ENCODE data around the gene FBXL14.

FBXL14 gene

GRCh38 chr12:1595690-1596347, 1.4 kb upstream of the FBXL14 start:
- H3K9ac ChIP-seq, result no peak overlapping the region
- peak overlapping the region; percentile 90 for H2AFZ ChIP-seq
- peaks cover 30% of the 10 kb centered on the region for H3K79me2 ChIP-seq
- no peaks in the 10 kb centered on the region for H3K36me3 ChIP-seq (ENCODE audit: control insufficient read depth, insufficient read depth, low read length)
- H3K9me3 ChIP-seq (ENCODE audit: control insufficient read depth, low read length), result no peaks in the 10 kb centered on the region
- H3K4me3 ChIP-seq (ENCODE audit: low read depth, low read length), result peak overlapping the region; percentile 76
- H3K4me2 ChIP-seq (ENCODE audit: low read length), result no peak overlapping the region
- H3K27ac ChIP-seq, result peak overlapping the region; percentile 94
- H3K27me3 ChIP-seq (ENCODE audit: control insufficient read depth, insufficient read depth, low read length), result no peaks in the 10 kb centered on the region
- no peak for TF ChIP-seq CTCF (IDR thresholded peaks at IDR 0.05)
- peaks cover 16% of the 10 kb centered on the region for H3K4me1 ChIP-seq

- H3K4me3 ChIP-seq (ENCODE audit: low read depth, low read length), result peak overlapping the region; percentile 76
- peak overlapping the region; percentile 94 for H3K27ac ChIP-seq
- no peaks in the 10 kb centered on the region for H3K36me3 ChIP-seq (ENCODE audit: control insufficient read depth, insufficient read depth, low read length)
- no peak for TF ChIP-seq CTCF (IDR thresholded peaks at IDR 0.05)
- H3K9ac ChIP-seq, result peak overlapping the region; percentile 38
- H3K27me3 ChIP-seq (ENCODE audit: control insufficient read depth, insufficient read depth, low read length), result no peaks in the 10 kb centered on the region
- H3K4me2 ChIP-seq (ENCODE audit: low read length), result peak overlapping the region; percentile 88
- H2AFZ ChIP-seq, result peak overlapping the region; percentile 90
- H3K4me1 ChIP-seq, result peaks cover 19% of the 10 kb centered on the region
- H3K79me2 ChIP-seq, result peaks cover 31% of the 10 kb centered on the region
- no peaks in the 10 kb centered on the region for H3K9me3 ChIP-seq (ENCODE audit: control insufficient read depth, low read length)
Measured at GRCh38 chr12:1595026-1595561, 713 bp upstream of the FBXL14 start.

- Histone ChIP-seq H3K4me1 (peaks cover 26% of the 10 kb centered on the region), H3K9ac (peak overlapping the region; percentile 51), H2AFZ (peak overlapping the region; percentile 70), H3K79me2 (peaks cover 26% of the 10 kb centered on the region), H3K4me3 (ENCODE audit: low read depth, low read length) (peak overlapping the region; percentile 48), H3K36me3 (ENCODE audit: control insufficient read depth, insufficient read depth, low read length) (no peaks in the 10 kb centered on the region), H3K4me2 (ENCODE audit: low read length) (peak overlapping the region; percentile 79), H3K27me3 (ENCODE audit: control insufficient read depth, insufficient read depth, low read length) (no peaks in the 10 kb centered on the region), H3K9me3 (ENCODE audit: control insufficient read depth, low read length) (no peaks in the 10 kb centered on the region), H3K27ac (peak overlapping the region; percentile 87)
- no peak for TF ChIP-seq CTCF (IDR thresholded peaks at IDR 0.05)
Measured at GRCh38 chr12:1594006-1594260, 448 bp downstream of the FBXL14 start.

- Histone ChIP-seq H3K9me3 (ENCODE audit: control insufficient read depth, low read length) (no peaks in the 10 kb centered on the region), H3K27ac (peak overlapping the region; percentile 87), H3K4me1 (peaks cover 27% of the 10 kb centered on the region), H3K9ac (peak overlapping the region; percentile 51), H3K4me3 (ENCODE audit: low read depth, low read length) (peak overlapping the region; percentile 48), H2AFZ (peak overlapping the region; percentile 70), H3K79me2 (peaks cover 26% of the 10 kb centered on the region), H3K27me3 (ENCODE audit: control insufficient read depth, insufficient read depth, low read length) (no peaks in the 10 kb centered on the region), H3K36me3 (ENCODE audit: control insufficient read depth, insufficient read depth, low read length) (no peaks in the 10 kb centered on the region), H3K4me2 (ENCODE audit: low read length) (peak overlapping the region; percentile 79)
- no peak for TF ChIP-seq CTCF (IDR thresholded peaks at IDR 0.05)
Measured at GRCh38 chr12:1593174-1594005, 991 bp downstream of the FBXL14 start.

All from parathyroid adenoma (tissue), 2 donors.